GM18520 (cell line): ENCODE measurements around the gene ASB10.

Source experiments
- ATAC-seq: cut with Tn5 transposase; IDR thresholded peaks from one replicate; pipeline ENCODE4 v1.9.1; 2021; ENCODE audit not compliant: unreplicated experiment

The ASB10 gene

GRCh38 chr7:151187409-151188251, 580 bp upstream of the ASB10 start:
- no peak for ATAC-seq

- ATAC-seq: no peak
Measured at GRCh38 chr7:151185762-151186639, 1.0 kb downstream of the ASB10 start.

GRCh38 chr7:151181011-151181431, 6.0 kb downstream of the ASB10 start:
- no peak for ATAC-seq

GRCh38 chr7:151179946-151180345, 7.1 kb downstream of the ASB10 start:
- ATAC-seq: no peak

GRCh38 chr7:151179287-151179860, 7.7 kb downstream of the ASB10 start:
- no peak for ATAC-seq

GRCh38 chr7:151178831-151179230, 8.2 kb downstream of the ASB10 start:
- ATAC-seq: no peak

- ATAC-seq: no peak
Measured at GRCh38 chr7:151178236-151178635, 8.8 kb downstream of the ASB10 start.

GRCh38 chr7:151177310-151177709, 9.7 kb downstream of the ASB10 start:
- ATAC-seq: no peak

- no peak for ATAC-seq
Measured at GRCh38 chr7:151176401-151176800, 10.6 kb downstream of the ASB10 start.

GRCh38 chr7:151175793-151176311, 11.2 kb downstream of the ASB10 start:
- no peak for ATAC-seq

GRCh38 chr7:151175047-151175792, 11.8 kb downstream of the ASB10 start:
- no peak for ATAC-seq

- no peak for ATAC-seq
Measured at GRCh38 chr7:151174246-151175046, 12.6 kb downstream of the ASB10 start.

GRCh38 chr7:151173386-151174245, 13.4 kb downstream of the ASB10 start:
- no peak for ATAC-seq

GRCh38 chr7:151172273-151173141, 14.5 kb downstream of the ASB10 start:
- peak; percentile 50 for ATAC-seq

- no peak for ATAC-seq
Measured at GRCh38 chr7:151168787-151169162, 18.3 kb downstream of the ASB10 start.

GRCh38 chr7:151168003-151168786, 18.9 kb downstream of the ASB10 start:
- no peak for ATAC-seq
